Loucy (cell line): Measurements from ENCODE around the gene DHX30.
"Not testable (repeated sequence)": the region's sequence is repeated elsewhere in the genome, so short reads cannot be mapped to it uniquely, and the experiment has no call there.

Source experiments
- H2AFZ ChIP-seq: fragments of 200-600 bp; sonication (generic); 2 replicates; pipeline ENCODE4 v1.6.0; 2016; ENCODE audit warnings: antibody characterized with exemption, mild to moderate bottlenecking, low read length, moderate library complexity
- H3F3A ChIP-seq: fragments of 200-600 bp; 2 replicates; pipeline ENCODE4 v1.6.0; 2016; ENCODE audit warnings: antibody characterized with exemption, low read depth, mild to moderate bottlenecking
- H3K27me3 ChIP-seq: fragments of 200-600 bp; sonication (generic); 2 replicates; pipeline ENCODE4 v1.6.1; 2014; ENCODE audit warnings: low read length, mild to moderate bottlenecking; ENCODE audit not compliant: insufficient read depth, poor library complexity, severe bottlenecking
- H3K36me3 ChIP-seq: fragments of 200-600 bp; sonication (generic); 2 replicates; pipeline ENCODE4 v1.6.1; 2016; ENCODE audit warnings: low read length; ENCODE audit not compliant: insufficient read depth
- H3K4me1 ChIP-seq: fragments of 200-600 bp; sonication (generic); 2 replicates; pipeline ENCODE4 v1.5.1; 2014; ENCODE audit warnings: low read length, mild to moderate bottlenecking; ENCODE audit not compliant: insufficient read depth, poor library complexity, severe bottlenecking
- H3K4me2 ChIP-seq: fragments of 200-600 bp; sonication (generic); 2 replicates; pipeline ENCODE4 v1.6.0; 2014; ENCODE audit warnings: antibody characterized with exemption, low read length, low read depth, mild to moderate bottlenecking; ENCODE audit not compliant: poor library complexity, severe bottlenecking
- H3K4me3 ChIP-seq: fragments of 200-600 bp; sonication (generic); 2 replicates; pipeline ENCODE4 v1.5.1; 2014; ENCODE audit warnings: low read length, mild to moderate bottlenecking, mixed read lengths; ENCODE audit not compliant: poor library complexity, severe bottlenecking
- H3K79me2 ChIP-seq: fragments of 200-600 bp; sonication (generic); 2 replicates; pipeline ENCODE4 v1.6.1; 2014; ENCODE audit warnings: low read length; ENCODE audit not compliant: insufficient read depth
- H3K9ac ChIP-seq: fragments of 200-600 bp; sonication (generic); 2 replicates; pipeline ENCODE4 v1.6.0; 2014; ENCODE audit warnings: mild to moderate bottlenecking, low read depth, low read length, moderate library complexity; ENCODE audit not compliant: poor library complexity, severe bottlenecking
- H3K9me2 ChIP-seq: fragments of 200-600 bp; sonication (generic); replicated peaks from 2 replicates; pipeline ENCODE4 v1.6.1; 2016; ENCODE audit warnings: low read depth, low read length, mixed read lengths
- H3K9me3 ChIP-seq: fragments of 200-600 bp; sonication (generic); 2 replicates; pipeline ENCODE4 v1.6.1; 2014; ENCODE audit warnings: mild to moderate bottlenecking, antibody characterized with exemption, low read length, low read depth; ENCODE audit not compliant: insufficient read depth
- H4K20me1 ChIP-seq: fragments of 200-600 bp; sonication (generic); 2 replicates; pipeline ENCODE4 v1.6.0; 2014; ENCODE audit warnings: antibody characterized with exemption, low read length, mild to moderate bottlenecking; ENCODE audit not compliant: insufficient read depth, poor library complexity, severe bottlenecking
- EZH2phosphoT487 ChIP-seq: fragments of 200-600 bp; IDR thresholded peaks from 2 replicates; pipeline ENCODE4 v1.6.1; 2018; ENCODE audit warnings: antibody characterized with exemption, mild to moderate bottlenecking, moderate library complexity, borderline replicate concordance
- TF ChIP-seq, protein P1 (sequence below): fragments of 200-600 bp; sonication (generic); conservative IDR thresholded peaks from 2 replicates; pipeline ENCODE4 v1.5.1; 2014; ENCODE audit warnings: mild to moderate bottlenecking, antibody characterized with exemption, low read length

DHX30 gene

DNA sequence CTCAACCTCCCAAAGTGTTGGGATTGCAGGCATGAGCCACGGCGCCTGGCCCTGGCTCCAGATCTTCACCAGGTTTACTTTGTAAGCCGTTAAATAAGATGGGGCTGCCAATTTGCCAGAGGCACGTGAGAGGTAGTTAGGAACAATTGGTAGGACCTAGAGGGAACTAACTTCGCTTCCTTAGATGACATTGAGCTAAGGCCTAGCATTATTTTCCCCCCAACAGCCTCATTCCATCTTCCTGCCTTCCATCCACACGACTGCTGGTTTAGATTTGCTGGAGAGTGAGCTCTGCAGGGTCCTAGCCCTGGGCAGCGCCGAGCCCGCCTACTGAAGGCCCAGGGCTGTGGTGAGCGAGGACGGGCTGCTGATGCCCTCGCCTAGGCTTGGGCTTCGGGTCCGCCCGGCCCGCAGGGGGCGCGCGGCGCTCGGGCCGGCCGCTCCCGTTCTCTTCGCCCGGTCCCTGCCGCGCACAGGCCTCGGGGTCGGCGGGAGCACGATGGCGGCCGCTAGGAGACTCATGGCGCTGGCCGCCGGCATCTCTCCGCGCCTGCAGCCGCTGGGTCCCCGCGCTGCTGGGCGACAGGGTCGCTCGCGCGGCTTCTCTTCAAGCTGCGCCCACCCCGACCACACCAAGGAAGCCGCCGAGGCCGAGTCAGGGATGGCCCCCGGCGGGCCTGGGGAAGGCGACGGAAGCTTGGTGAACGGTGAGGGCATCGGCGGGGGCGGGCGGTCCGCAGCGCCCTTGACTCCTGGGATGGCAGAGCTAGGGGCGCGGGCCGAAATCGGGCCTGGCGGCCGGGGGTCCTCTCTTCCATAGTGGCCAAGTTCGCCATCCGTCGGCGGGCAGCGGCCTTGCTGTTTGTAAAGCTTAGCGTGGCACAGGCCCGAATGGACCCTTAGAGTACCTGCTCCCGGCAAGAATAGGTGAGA is 21.9 kb downstream of the DHX30 start:
- H3K4me3 ChIP-seq: peak overlapping the region; percentile 94
- no peaks in the 10 kb centered on the region for H3K9me3 ChIP-seq
- H3K9me2 ChIP-seq: no peaks in the 10 kb centered on the region
- peak overlapping the region; percentile 89 for H3K9ac ChIP-seq
- H3K79me2 ChIP-seq: peaks cover 39% of the 10 kb centered on the region
- H3K27me3 ChIP-seq: no peaks in the 10 kb centered on the region
- TF ChIP-seq, protein P1, sequence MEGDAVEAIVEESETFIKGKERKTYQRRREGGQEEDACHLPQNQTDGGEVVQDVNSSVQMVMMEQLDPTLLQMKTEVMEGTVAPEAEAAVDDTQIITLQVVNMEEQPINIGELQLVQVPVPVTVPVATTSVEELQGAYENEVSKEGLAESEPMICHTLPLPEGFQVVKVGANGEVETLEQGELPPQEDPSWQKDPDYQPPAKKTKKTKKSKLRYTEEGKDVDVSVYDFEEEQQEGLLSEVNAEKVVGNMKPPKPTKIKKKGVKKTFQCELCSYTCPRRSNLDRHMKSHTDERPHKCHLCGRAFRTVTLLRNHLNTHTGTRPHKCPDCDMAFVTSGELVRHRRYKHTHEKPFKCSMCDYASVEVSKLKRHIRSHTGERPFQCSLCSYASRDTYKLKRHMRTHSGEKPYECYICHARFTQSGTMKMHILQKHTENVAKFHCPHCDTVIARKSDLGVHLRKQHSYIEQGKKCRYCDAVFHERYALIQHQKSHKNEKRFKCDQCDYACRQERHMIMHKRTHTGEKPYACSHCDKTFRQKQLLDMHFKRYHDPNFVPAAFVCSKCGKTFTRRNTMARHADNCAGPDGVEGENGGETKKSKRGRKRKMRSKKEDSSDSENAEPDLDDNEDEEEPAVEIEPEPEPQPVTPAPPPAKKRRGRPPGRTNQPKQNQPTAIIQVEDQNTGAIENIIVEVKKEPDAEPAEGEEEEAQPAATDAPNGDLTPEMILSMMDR: peak; percentile 72
- TF ChIP-seq EZH2phosphoT487: no peak
- peaks cover 24% of the 10 kb centered on the region for H3K4me1 ChIP-seq
- peak overlapping the region; percentile 96 for H3K4me2 ChIP-seq
- peaks cover 27% of the 10 kb centered on the region; the same call in 1 of the 2 replicates for H3K36me3 ChIP-seq
- H2AFZ ChIP-seq: peak overlapping the region; percentile 78
- H4K20me1 ChIP-seq: peaks cover 28% of the 10 kb centered on the region
- H3F3A ChIP-seq: no peaks in the 10 kb centered on the region

DNA sequence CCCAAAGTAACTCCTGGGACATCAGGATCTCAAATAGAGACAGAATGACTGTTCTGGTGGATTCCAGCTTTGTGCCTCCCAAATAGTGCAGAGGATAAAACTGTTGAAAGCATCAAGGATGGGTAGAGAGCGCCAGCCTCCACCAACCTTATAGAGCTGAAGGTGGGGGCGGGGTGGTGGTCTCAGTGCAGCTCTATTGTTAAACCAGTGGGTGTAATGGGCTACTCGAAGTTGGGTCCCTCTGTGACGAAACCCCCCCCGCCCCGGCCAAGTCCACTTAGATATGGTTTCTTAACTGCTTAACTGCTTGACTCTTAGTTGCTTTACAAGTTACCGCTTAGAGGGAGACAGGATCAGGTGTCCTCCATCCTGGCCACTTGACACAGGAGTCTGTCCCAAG is 22.7 kb downstream of the DHX30 start:
- Histone ChIP-seq H3K79me2 (peaks cover 39% of the 10 kb centered on the region), H3K9me2 (no peaks in the 10 kb centered on the region), H3K9me3 (no peaks in the 10 kb centered on the region), H3K36me3 (peaks cover 31% of the 10 kb centered on the region; the same call in 1 of the 2 replicates), H3K9ac (peak overlapping the region; percentile 89), H3K27me3 (no peaks in the 10 kb centered on the region), H2AFZ (no peak overlapping the region), H3K4me3 (peak overlapping the region; percentile 94), H3K4me2 (peak overlapping the region; percentile 96), H3K4me1 (peaks cover 24% of the 10 kb centered on the region), H4K20me1 (peaks cover 28% of the 10 kb centered on the region), H3F3A (no peaks in the 10 kb centered on the region)
- TF ChIP-seq EZH2phosphoT487: no peak
- TF ChIP-seq, protein P1: no peak

DNA sequence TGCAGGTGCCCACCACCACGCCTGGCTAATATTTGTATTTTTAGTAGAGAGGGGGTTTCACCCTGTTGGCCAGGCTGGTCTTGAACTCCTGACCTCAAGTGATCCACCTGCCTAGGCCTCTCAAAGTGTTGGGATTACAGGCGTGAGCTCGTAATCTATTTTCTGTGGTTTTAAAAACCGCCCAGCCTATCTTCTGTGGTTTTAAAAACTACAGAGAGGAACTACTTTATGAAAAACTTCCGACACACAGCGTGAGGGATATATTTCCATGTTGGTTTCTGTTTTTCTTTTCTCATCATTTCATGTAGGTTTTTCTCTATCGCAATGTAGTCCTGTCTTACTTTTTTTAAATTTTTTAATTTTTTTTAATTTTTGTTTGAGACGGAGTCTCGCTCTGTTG is 26.5 kb downstream of the DHX30 start:
- H3K79me2 ChIP-seq: peaks cover 35% of the 10 kb centered on the region

More for the DNA sequence above, 26.5 kb downstream of the DHX30 start:
- H3K9ac ChIP-seq, H2AFZ ChIP-seq, H3K9me3 ChIP-seq, H3K27me3 ChIP-seq, H3F3A ChIP-seq, H3K9me2 ChIP-seq, H3K4me3 ChIP-seq, H3K4me2 ChIP-seq: not testable (repeated sequence)
- H3K36me3 ChIP-seq: peaks cover 68% of the 10 kb centered on the region; the same call in 1 of the 2 replicates
- H4K20me1 ChIP-seq: peaks cover 28% of the 10 kb centered on the region
- peaks cover 21% of the 10 kb centered on the region for H3K4me1 ChIP-seq
